ENCODE data around the gene EPHA3. TPM values are rescaled to one million over a fixed set of nuclear protein-coding genes. Genes with fewer than 3 reads are reported as not detected.

EPHA3 gene
- total RNA-seq, 1 donor from 2014 or later = 3.3 TPM

- H3K4me1 ChIP-seq = no peaks in the 10 kb centered on the region
- DNase-seq (ENCODE audit: low spot score in 2 of 2) = no peak
- no peaks in the 10 kb centered on the region for H3K27me3 ChIP-seq
- no peak overlapping the region for H3K27ac ChIP-seq
- no peak overlapping the region for H3K4me3 ChIP-seq
- TF ChIP-seq, protein P1, sequence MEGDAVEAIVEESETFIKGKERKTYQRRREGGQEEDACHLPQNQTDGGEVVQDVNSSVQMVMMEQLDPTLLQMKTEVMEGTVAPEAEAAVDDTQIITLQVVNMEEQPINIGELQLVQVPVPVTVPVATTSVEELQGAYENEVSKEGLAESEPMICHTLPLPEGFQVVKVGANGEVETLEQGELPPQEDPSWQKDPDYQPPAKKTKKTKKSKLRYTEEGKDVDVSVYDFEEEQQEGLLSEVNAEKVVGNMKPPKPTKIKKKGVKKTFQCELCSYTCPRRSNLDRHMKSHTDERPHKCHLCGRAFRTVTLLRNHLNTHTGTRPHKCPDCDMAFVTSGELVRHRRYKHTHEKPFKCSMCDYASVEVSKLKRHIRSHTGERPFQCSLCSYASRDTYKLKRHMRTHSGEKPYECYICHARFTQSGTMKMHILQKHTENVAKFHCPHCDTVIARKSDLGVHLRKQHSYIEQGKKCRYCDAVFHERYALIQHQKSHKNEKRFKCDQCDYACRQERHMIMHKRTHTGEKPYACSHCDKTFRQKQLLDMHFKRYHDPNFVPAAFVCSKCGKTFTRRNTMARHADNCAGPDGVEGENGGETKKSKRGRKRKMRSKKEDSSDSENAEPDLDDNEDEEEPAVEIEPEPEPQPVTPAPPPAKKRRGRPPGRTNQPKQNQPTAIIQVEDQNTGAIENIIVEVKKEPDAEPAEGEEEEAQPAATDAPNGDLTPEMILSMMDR (IDR thresholded peaks at IDR 0.05) = no peak
- H3K9me3 ChIP-seq = no peaks in the 10 kb centered on the region
- H3K36me3 ChIP-seq = no peaks in the 10 kb centered on the region
- intact Hi-C loops (cut with DNase I) = no loop called here
Measured at GRCh38 chr3:89280301-89280700, 172.9 kb downstream of the EPHA3 start.

DNA sequence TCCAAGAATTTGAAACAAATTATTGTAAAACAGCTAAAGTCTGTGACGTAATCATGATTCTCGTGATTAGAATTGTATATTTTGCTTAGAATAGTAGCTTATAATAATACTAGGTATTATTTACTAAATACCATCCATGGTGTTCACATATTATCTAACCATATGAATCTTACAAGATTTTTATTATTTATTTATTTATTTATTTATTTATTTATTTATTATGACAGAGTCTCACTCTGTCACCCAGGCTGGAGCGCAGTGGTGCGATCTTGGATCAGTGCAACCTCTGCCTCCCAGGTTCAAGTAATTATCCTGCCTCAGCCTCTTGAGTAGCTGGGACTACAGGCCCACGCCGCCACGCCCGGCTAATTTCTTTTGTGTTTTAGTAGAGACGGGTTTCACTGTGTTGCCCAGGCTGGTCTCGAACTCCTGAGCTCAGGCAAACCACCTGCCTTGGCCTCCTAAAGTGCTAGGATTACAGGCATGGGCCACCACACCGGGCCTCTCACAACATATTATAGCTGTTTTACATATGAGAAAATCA, 173.5 kb downstream of the EPHA3 start:
- TF ChIP-seq, protein P1 (IDR thresholded peaks at IDR 0.05) = no peak
- no peaks in the 10 kb centered on the region for H3K4me1 ChIP-seq
- no peaks in the 10 kb centered on the region for H3K27me3 ChIP-seq
- H3K27ac ChIP-seq = no peak overlapping the region
- H3K4me3 ChIP-seq = no peak overlapping the region
- H3K36me3 ChIP-seq = no peaks in the 10 kb centered on the region
- H3K9me3 ChIP-seq = no peaks in the 10 kb centered on the region
- intact Hi-C loops (cut with DNase I) = no loop called here
- DNase-seq (ENCODE audit: low spot score in 2 of 2) = no peak

GRCh38 chr3:89287902-89288508, 180.6 kb downstream of the EPHA3 start:
- Histone ChIP-seq H3K9me3 (no peaks in the 10 kb centered on the region), H3K36me3 (no peaks in the 10 kb centered on the region), H3K4me3 (no peak overlapping the region), H3K27me3 (no peaks in the 10 kb centered on the region), H3K27ac (no peak overlapping the region), H3K4me1 (no peaks in the 10 kb centered on the region)
- intact Hi-C loops (cut with DNase I) = no loop called here
- no peak for DNase-seq (ENCODE audit: low spot score in 2 of 2)
- TF ChIP-seq, protein P1 (IDR thresholded peaks at IDR 0.05) = no peak

- Histone ChIP-seq H3K27me3 (no peaks in the 10 kb centered on the region), H3K4me3 (no peak overlapping the region), H3K4me1 (no peaks in the 10 kb centered on the region), H3K27ac (no peak overlapping the region), H3K36me3 (no peaks in the 10 kb centered on the region), H3K9me3 (no peaks in the 10 kb centered on the region)
- TF ChIP-seq, protein P1 (IDR thresholded peaks at IDR 0.05) = no peak
- DNase-seq (ENCODE audit: low spot score in 2 of 2) = no peak
- intact Hi-C loops (cut with DNase I) = no loop called here
Measured at GRCh38 chr3:89289574-89290190, 182.3 kb downstream of the EPHA3 start.

DNA sequence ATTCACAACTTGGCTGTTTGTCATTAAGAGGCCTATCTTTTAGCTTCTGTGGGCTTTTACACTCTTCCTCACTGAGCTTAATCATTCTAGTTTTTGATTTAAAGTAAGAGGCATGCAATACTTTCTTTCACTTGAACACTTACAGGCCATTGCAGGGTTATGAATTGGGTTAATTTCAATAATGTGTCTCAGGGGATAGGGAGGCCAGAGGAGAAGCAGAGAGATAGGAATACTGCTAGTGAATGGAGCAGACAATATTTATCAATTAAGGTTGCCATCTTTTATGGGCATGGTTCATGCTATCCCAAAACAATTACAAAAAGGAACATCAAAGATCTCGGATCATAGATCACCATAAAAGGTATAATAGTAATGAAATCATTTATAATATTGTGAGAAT, 189.8 kb downstream of the EPHA3 start:
- H3K27ac ChIP-seq = no peak overlapping the region
- H3K4me1 ChIP-seq = no peaks in the 10 kb centered on the region
- H3K36me3 ChIP-seq = no peaks in the 10 kb centered on the region
- H3K9me3 ChIP-seq = no peaks in the 10 kb centered on the region
- no peak for DNase-seq (ENCODE audit: low spot score in 2 of 2)
- intact Hi-C loops (cut with DNase I) = no loop called here
- H3K27me3 ChIP-seq = no peaks in the 10 kb centered on the region
- TF ChIP-seq, protein P1 (IDR thresholded peaks at IDR 0.05) = no peak
- no peak overlapping the region for H3K4me3 ChIP-seq

Data from ascending aorta (tissue), 2 donors.